Measurements from ENCODE around the gene PLCD1.

- TF ChIP-seq EZH2 (IDR thresholded peaks at IDR 0.05; ENCODE audit: low read depth) = no peak
- TF ChIP-seq CTCF (conservative IDR thresholded peaks at IDR 0.05) = no peak
These were observed 3.0 kb upstream of the PLCD1 start for GRCh38 chr3:38032328-38032865.
